NB4 (cell line): ENCODE results near the gene TIMM23.

Experiments
- DNase-seq: peaks from one replicate; pipeline ENCODE4 v3.0.0; 2010; ENCODE audit warnings: low read depth
- H3K4me3 ChIP-seq: one replicate; pipeline ENCODE4 v1.5.1; 2011; ENCODE audit warnings: mild to moderate bottlenecking, low read depth, low read length, moderate library complexity
- MYC ChIP-seq: IDR thresholded peaks from 2 replicates; pipeline ENCODE4 v1.6.1; 2011; ENCODE audit warnings: low read depth, low read length
- POLR2A ChIP-seq: IDR thresholded peaks from 2 replicates; pipeline ENCODE4 v1.6.1; 2011; ENCODE audit warnings: mild to moderate bottlenecking; ENCODE audit not compliant: insufficient read length; ENCODE audit errors: extremely low read depth
- TF ChIP-seq, protein P1 (sequence below): IDR thresholded peaks from 2 replicates; pipeline ENCODE4 v1.6.1; 2011; ENCODE audit warnings: low read depth, low read length
- TF ChIP-seq, protein P2 (sequence below): IDR thresholded peaks from one replicate; pipeline ENCODE4 v1.5.1; 2012; ENCODE audit warnings: low read depth, low read length

The TIMM23 gene

DNA sequence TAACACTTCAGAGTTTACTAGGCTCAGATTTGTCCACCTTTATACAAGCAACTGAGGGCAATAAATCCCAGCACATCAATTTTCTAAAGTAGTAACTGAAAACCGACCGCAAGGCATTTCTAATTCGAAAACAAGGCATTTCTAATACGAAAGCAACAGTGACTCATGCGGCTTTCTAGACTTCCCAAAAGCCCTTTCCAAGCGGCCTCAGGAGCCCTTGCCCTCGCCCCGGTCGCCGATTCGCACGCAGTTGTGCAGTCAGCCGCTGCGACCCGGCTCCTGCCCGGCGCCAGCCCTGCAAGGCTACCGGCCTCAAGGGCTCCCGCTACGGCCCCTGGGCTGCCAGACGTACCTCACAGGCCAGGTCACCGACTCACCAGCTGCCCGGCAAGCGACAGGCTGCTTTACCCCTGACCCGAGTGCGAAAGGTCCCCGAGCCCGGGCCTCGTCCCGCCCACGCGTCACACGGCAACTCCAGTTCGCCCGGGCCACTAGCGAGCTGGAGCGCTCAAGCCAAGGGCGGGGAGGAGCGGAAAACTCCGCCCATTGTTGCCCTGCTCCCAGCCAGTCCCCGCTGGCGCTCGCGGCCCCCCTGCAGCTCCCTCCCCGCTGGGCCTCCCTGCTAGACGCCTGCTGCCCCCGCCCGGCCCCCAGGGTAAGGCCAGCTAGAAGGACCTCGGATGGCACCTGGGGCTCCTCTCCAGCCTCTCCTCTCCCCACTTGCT, 50.9 kb downstream of the TIMM23 start:
- peak overlapping the region; percentile 58 for H3K4me3 ChIP-seq
- DNase-seq: peak; percentile 97
- TF ChIP-seq, protein P1, sequence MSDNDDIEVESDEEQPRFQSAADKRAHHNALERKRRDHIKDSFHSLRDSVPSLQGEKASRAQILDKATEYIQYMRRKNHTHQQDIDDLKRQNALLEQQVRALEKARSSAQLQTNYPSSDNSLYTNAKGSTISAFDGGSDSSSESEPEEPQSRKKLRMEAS: peak; percentile 56; the same call in 1 of the 2 replicates
- TF ChIP-seq POLR2A (peak; percentile 19), MYC (peak; percentile 42; the same call in 1 of the 2 replicates)
- TF ChIP-seq, protein P2, sequence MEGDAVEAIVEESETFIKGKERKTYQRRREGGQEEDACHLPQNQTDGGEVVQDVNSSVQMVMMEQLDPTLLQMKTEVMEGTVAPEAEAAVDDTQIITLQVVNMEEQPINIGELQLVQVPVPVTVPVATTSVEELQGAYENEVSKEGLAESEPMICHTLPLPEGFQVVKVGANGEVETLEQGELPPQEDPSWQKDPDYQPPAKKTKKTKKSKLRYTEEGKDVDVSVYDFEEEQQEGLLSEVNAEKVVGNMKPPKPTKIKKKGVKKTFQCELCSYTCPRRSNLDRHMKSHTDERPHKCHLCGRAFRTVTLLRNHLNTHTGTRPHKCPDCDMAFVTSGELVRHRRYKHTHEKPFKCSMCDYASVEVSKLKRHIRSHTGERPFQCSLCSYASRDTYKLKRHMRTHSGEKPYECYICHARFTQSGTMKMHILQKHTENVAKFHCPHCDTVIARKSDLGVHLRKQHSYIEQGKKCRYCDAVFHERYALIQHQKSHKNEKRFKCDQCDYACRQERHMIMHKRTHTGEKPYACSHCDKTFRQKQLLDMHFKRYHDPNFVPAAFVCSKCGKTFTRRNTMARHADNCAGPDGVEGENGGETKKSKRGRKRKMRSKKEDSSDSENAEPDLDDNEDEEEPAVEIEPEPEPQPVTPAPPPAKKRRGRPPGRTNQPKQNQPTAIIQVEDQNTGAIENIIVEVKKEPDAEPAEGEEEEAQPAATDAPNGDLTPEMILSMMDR: peak; percentile 23

DNA sequence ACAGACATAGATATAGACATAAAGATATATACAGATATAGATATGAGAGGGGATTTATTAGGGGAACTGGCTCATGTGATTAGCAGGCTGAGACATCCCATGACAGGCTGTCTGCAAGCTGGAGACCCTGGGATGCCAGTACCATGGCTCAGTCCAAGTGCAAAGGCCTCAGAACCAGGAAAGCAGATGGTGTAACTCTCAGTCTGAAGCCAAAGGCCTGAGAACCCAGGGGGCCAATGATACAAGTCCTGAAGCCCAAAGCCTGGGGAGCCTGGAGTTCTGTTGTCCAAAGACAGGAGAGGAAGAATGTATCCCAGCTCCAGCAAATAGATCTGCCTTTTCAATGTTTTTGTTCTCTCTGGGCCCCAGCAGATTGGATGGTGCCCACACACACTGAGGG, 52.7 kb downstream of the TIMM23 start:
- TF ChIP-seq, protein P2: no peak
- TF ChIP-seq, protein P1: no peak
- no peak for TF ChIP-seq POLR2A
- H3K4me3 ChIP-seq: no peak overlapping the region

GRCh38 chr10:46025406-46025805, 53.1 kb downstream of the TIMM23 start:
- no peak for DNase-seq
- TF ChIP-seq, protein P1: no peak
- no peak for TF ChIP-seq MYC
- TF ChIP-seq POLR2A: no peak
- H3K4me3 ChIP-seq: peak overlapping the region; percentile 6

More for the DNA sequence above, 52.7 kb downstream of the TIMM23 start:
- no peak for DNase-seq

DNA sequence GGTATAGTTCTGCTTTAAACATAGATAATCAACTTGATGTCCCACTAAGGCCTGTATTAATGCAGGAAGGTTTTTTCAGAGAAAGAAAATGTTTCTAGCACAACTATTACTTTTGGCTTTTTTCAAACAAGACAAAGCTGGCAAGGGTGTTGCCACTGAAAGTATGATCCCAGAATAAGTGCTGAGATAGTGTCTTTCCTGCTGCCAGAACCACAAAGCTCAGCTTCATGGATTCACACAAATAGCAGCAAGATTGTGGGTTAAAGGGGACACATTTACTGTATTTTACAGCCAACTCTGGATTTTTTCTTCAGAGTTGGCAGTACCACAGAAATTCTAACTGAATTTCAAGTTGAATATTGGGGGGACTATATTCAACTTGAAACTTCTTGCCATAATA, 53.8 kb downstream of the TIMM23 start:
- TF ChIP-seq, protein P2: no peak
- no peak for TF ChIP-seq MYC
- TF ChIP-seq, protein P1: no peak
- TF ChIP-seq POLR2A: no peak
- H3K4me3 ChIP-seq: peak overlapping the region; percentile 8
- no peak for DNase-seq

DNA sequence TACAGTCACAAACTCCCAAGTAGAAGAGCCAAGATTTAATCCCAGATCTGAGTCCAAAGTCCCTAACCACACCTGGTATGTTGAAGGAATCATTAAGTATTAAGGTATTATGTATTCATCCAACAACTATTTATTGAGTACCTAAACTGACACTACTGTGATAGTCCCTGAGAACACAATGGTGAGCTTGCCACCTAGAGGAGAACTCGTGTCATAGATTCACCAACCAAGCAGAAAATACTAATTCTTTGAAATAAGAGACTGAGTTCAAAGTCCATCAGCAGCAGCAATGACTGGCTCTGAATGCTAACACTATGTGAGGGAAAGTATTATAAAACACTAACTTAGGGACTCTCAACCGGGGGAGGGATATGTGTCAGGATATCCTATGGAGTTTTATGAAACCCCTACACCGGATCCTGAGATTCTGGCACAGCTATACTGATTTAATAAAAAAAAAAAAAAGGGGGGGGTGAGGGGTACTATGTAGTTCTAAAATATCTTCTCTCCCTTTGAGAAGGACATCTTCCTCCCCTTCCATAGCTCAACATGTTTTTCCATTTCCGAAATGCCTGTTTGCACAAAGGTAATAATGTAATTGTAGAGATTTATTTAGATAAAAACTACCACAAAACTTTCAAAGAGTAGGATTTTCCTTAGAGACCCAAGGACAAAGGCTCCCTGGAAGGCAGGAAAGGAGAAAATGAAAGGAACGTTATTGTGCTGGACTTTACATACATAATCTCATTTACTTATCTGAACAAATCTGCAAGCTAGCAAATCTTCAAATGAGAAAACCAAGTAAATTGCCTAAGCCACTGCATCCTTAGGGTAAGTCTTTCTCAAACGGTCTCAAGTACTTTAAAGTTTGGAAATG, 56.5 kb downstream of the TIMM23 start:
- TF ChIP-seq, protein P2: peak; percentile 69
- TF ChIP-seq, protein P1: peak; percentile 58
- no peak for TF ChIP-seq POLR2A
- peak; percentile 32; the same call in 1 of the 2 replicates for TF ChIP-seq MYC
- peak; percentile 81 for DNase-seq
- H3K4me3 ChIP-seq: peak overlapping the region; percentile 97
